HEK293 (cell line): ENCODE data around the gene SMIM5.

Experiments
- CTCF ChIA-PET: fragments of 350-600 bp; formaldehyde crosslinking; extraction: SDS; loops from one replicate; lab custom pipeline; 2021; ENCODE audit warnings: antibody characterized with exemption; lab: Yijun Ruan, JAX
- POLR2A ChIA-PET: fragments of 300-600 bp; formaldehyde crosslinking; extraction: SDS; loops from one replicate; lab custom pipeline; 2020; ENCODE audit warnings: antibody characterized with exemption, inconsistent platforms; lab: Yijun Ruan, JAX
- H3K27ac ChIP-seq: fragments of 200-500 bp; sonication (Bioruptor generic); 2 replicates; pipeline ENCODE4 v1.5.1; 2014; ENCODE audit warnings: low read depth, low read length, control low read depth, inconsistent platforms; ENCODE audit errors: extremely low read depth
- H3K36me3 ChIP-seq, 2 experiments: fragments of 200-500 bp in 1 of 2; sonication (Bioruptor generic) in 1 of 2; 1 replicate in 1 of 2; 2 replicates in 1 of 2; pipeline ENCODE4 v1.5.1; 2014 to 2017; ENCODE audit warnings: inconsistent platforms in 2 of 2, low read length in 2 of 2; ENCODE audit not compliant: control insufficient read depth in 2 of 2, insufficient read depth in 1 of 2
- H3K4me1 ChIP-seq: fragments of 200-500 bp; sonication (Bioruptor generic); 2 replicates; pipeline ENCODE4 v1.5.1; 2014; ENCODE audit warnings: mild to moderate bottlenecking, low read length, inconsistent platforms; ENCODE audit not compliant: control insufficient read depth, insufficient read depth
- H3K4me3 ChIP-seq: 2 replicates; pipeline ENCODE4 v1.5.1; 2011; ENCODE audit warnings: low read depth, mild to moderate bottlenecking, control low read depth, low read length, moderate library complexity
- H3K9me3 ChIP-seq: fragments of 200-500 bp; sonication (Bioruptor generic); 2 replicates; pipeline ENCODE4 v1.5.1; 2014; ENCODE audit warnings: low read depth, low read length, inconsistent platforms; ENCODE audit not compliant: control insufficient read depth, insufficient read depth
- GLIS2 ChIP-seq: fragments of 450-650 bp; formaldehyde crosslinking; IDR thresholded peaks from 2 replicates; pipeline ENCODE4 v1.5.1; 2016; ENCODE audit warnings: missing biosample characterization, missing genetic modification characterization
- IKZF3 ChIP-seq: fragments of 450-650 bp; IDR thresholded peaks from 2 replicates; pipeline ENCODE4 v1.5.0; 2018; ENCODE audit warnings: missing biosample characterization, mild to moderate bottlenecking, missing genetic modification characterization, moderate library complexity
- OSR2 ChIP-seq: fragments of 450-650 bp; formaldehyde crosslinking; IDR thresholded peaks from 2 replicates; pipeline ENCODE4 v1.5.1; 2016; ENCODE audit warnings: missing biosample characterization, missing genetic modification characterization
- PRDM4 ChIP-seq: fragments of 450-650 bp; formaldehyde crosslinking; IDR thresholded peaks from 2 replicates; pipeline ENCODE4 v1.5.1; 2017; ENCODE audit warnings: missing biosample characterization, missing genetic modification characterization
- TRIM28 ChIP-seq: IDR thresholded peaks from 2 replicates; pipeline ENCODE4 v1.6.1; 2011; ENCODE audit warnings: low read length, control low read depth, borderline replicate concordance
- YY1 ChIP-seq: fragments of 450-650 bp; formaldehyde crosslinking; IDR thresholded peaks from 2 replicates; pipeline ENCODE4 v1.5.1; 2018; ENCODE audit warnings: missing biosample characterization, missing genetic modification characterization
- ZBTB1 ChIP-seq: fragments of 450-650 bp; formaldehyde crosslinking; IDR thresholded peaks from 2 replicates; pipeline ENCODE4 v1.5.1; 2016; ENCODE audit warnings: missing biosample characterization, missing genetic modification characterization
- ZBTB26 ChIP-seq: fragments of 450-650 bp; formaldehyde crosslinking; optimal IDR thresholded peaks from 2 replicates; pipeline ENCODE3; 2016; ENCODE audit warnings: missing biosample characterization, mild to moderate bottlenecking, missing genetic modification characterization
- ZBTB48 ChIP-seq: fragments of 450-650 bp; formaldehyde crosslinking; IDR thresholded peaks from 2 replicates; pipeline ENCODE4 v1.5.1; 2016; ENCODE audit warnings: missing biosample characterization, missing genetic modification characterization
- ZNF121 ChIP-seq: fragments of 450-650 bp; formaldehyde crosslinking; IDR thresholded peaks from 2 replicates; pipeline ENCODE4 v1.5.1; 2016; ENCODE audit warnings: missing biosample characterization, missing genetic modification characterization
- ZNF23 ChIP-seq: fragments of 450-650 bp; formaldehyde crosslinking; IDR thresholded peaks from 2 replicates; pipeline ENCODE4 v1.5.1; 2016; ENCODE audit warnings: missing biosample characterization, missing genetic modification characterization, borderline replicate concordance
- ZNF280C ChIP-seq: fragments of 450-650 bp; formaldehyde crosslinking; IDR thresholded peaks from 2 replicates; pipeline ENCODE4 v1.5.1; 2016; ENCODE audit warnings: missing biosample characterization, missing genetic modification characterization
- ZNF514 ChIP-seq: fragments of 450-650 bp; formaldehyde crosslinking; IDR thresholded peaks from 2 replicates; pipeline ENCODE4 v1.5.1; 2016; ENCODE audit warnings: missing biosample characterization, missing genetic modification characterization
- ZNF521 ChIP-seq: fragments of 450-650 bp; formaldehyde crosslinking; IDR thresholded peaks from 2 replicates; pipeline ENCODE4 v1.5.1; 2017; ENCODE audit warnings: missing biosample characterization, mild to moderate bottlenecking, missing genetic modification characterization
- ZNF529 ChIP-seq: fragments of 450-650 bp; formaldehyde crosslinking; IDR thresholded peaks from 2 replicates; pipeline ENCODE4 v1.5.1; 2017; ENCODE audit warnings: missing genetic modification characterization, missing biosample characterization; ENCODE audit not compliant: insufficient replicate concordance
- ZNF548 ChIP-seq: fragments of 450-650 bp; formaldehyde crosslinking; IDR thresholded peaks from 2 replicates; pipeline ENCODE4 v1.5.1; 2016; ENCODE audit warnings: missing biosample characterization, missing genetic modification characterization
- ZNF561 ChIP-seq: fragments of 450-650 bp; IDR thresholded peaks from 2 replicates; pipeline ENCODE4 v1.5.1; 2018; ENCODE audit warnings: missing biosample characterization, missing genetic modification characterization, borderline replicate concordance
- ZNF600 ChIP-seq: fragments of 450-650 bp; formaldehyde crosslinking; IDR thresholded peaks from 2 replicates; pipeline ENCODE4 v1.5.1; 2016; ENCODE audit warnings: missing biosample characterization, missing genetic modification characterization
- ZNF645 ChIP-seq: fragments of 450-650 bp; formaldehyde crosslinking; IDR thresholded peaks from 2 replicates; pipeline ENCODE4; 2016; ENCODE audit warnings: missing biosample characterization, missing genetic modification characterization
- TF ChIP-seq, protein P1 (sequence below): fragments of 450-650 bp; formaldehyde crosslinking; IDR thresholded peaks from 2 replicates; pipeline ENCODE4 v1.5.1; 2016; ENCODE audit warnings: missing biosample characterization, missing genetic modification characterization
- TF ChIP-seq, protein P2 (sequence below): fragments of 450-650 bp; formaldehyde crosslinking; IDR thresholded peaks from 2 replicates; pipeline ENCODE4 v1.5.1; 2016; ENCODE audit warnings: missing biosample characterization, missing genetic modification characterization
- TF ChIP-seq, protein P3 (sequence below): fragments of 450-650 bp; formaldehyde crosslinking; IDR thresholded peaks from 2 replicates; pipeline ENCODE4 v1.5.1; 2017; ENCODE audit warnings: missing biosample characterization, missing genetic modification characterization
- TF ChIP-seq, protein P4 (sequence below): fragments of 450-650 bp; formaldehyde crosslinking; IDR thresholded peaks from 2 replicates; pipeline ENCODE4 v1.5.1; 2016; ENCODE audit warnings: missing biosample characterization, missing genetic modification characterization

Gene SMIM5

DNA sequence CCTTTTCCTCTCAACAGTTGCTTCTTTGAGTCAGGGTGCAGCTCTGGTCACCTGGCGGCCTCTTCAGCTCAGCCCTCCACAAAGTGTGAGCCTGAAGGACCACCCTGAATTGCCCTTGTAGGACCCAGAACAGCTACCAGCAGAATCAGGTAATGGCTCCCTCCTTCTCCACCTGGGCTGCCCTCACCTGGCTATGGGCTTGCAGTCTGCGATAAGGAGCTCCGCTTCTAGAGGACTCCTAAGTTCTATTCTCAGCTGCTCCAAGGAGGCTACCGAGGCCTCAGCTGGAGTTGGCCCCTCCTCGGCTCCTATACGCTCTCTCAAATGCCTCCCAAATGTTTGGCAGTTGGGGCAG lies 13.4 kb downstream of the SMIM5 start:
- CTCF ChIA-PET = interaction anchor here (2.2 to 22.8 kb wide), 4 partner anchors 15 to 103 kb away, joined by 6 to 410 read pairs (median 17); partner anchors contain the start of gene SMIM5
- Histone ChIP-seq H3K4me1 (no peaks in the 10 kb centered on the region), H3K27ac (no peak overlapping the region), H3K4me3 (no peak overlapping the region), H3K36me3 (peaks cover 19 to 74% of the 10 kb centered on the region in 2 experiments), H3K9me3 (no peaks in the 10 kb centered on the region)
- POLR2A ChIA-PET = no interaction called here
- TF ChIP-seq IKZF3 (tag by site-specific recombination) (no peak), OSR2 (tag by site-specific recombination) (no peak), ZBTB48 (tag by site-specific recombination) (no peak), ZNF121 (tag by site-specific recombination) (no peak), ZNF645 (tag by site-specific recombination) (no peak), ZNF548 (tag by site-specific recombination) (no peak), ZNF23 (tag by site-specific recombination) (no peak), ZNF514 (no peak), ZNF521 (tag by site-specific recombination) (no peak), ZNF561 (tag by site-specific recombination) (no peak), GLIS2 (no peak), PRDM4 (tag by site-specific recombination) (no peak), ZNF280C (tag by site-specific recombination) (no peak), ZNF600 (tag by site-specific recombination) (no peak)
- TF ChIP-seq, protein P1, sequence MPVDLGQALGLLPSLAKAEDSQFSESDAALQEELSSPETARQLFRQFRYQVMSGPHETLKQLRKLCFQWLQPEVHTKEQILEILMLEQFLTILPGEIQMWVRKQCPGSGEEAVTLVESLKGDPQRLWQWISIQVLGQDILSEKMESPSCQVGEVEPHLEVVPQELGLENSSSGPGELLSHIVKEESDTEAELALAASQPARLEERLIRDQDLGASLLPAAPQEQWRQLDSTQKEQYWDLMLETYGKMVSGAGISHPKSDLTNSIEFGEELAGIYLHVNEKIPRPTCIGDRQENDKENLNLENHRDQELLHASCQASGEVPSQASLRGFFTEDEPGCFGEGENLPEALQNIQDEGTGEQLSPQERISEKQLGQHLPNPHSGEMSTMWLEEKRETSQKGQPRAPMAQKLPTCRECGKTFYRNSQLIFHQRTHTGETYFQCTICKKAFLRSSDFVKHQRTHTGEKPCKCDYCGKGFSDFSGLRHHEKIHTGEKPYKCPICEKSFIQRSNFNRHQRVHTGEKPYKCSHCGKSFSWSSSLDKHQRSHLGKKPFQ (tag by site-specific recombination) = no peak
- TF ChIP-seq, protein P2, sequence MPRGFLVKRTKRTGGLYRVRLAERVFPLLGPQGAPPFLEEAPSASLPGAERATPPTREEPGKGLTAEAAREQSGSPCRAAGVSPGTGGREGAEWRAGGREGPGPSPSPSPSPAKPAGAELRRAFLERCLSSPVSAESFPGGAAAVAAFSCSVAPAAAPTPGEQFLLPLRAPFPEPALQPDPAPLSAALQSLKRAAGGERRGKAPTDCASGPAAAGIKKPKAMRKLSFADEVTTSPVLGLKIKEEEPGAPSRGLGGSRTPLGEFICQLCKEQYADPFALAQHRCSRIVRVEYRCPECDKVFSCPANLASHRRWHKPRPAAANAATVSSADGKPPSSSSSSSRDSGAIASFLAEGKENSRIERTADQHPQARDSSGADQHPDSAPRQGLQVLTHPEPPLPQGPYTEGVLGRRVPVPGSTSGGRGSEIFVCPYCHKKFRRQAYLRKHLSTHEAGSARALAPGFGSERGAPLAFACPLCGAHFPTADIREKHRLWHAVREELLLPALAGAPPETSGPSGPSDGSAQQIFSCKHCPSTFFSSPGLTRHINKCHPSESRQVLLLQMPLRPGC (tag by site-specific recombination) = no peak
- TF ChIP-seq, all 188 proteins: peak for 0

DNA sequence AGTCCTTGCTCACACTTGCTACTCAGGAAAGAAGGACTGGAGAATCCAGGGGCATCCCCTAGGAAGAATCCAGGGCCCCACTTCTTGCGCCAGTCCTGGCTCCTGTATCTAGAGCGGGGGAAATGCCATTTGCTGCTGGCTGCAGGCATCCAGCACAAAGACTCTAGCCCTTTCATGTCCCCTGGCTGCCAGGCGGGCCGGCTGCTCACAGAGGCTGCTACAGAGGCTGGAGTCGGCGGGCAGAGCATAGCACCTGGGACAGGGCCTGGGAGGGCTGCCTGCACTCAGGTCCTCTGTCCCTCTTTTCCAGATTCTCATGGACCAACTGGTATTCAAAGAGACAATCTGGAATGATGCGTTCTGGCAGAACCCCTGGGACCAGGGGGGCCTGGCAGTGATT lies 13.8 kb downstream of the SMIM5 start:
- peaks cover 23 to 75% of the 10 kb centered on the region in 2 experiments for H3K36me3 ChIP-seq
- TF ChIP-seq YY1 (tag by site-specific recombination) (no peak), ZBTB1 (no peak), ZNF529 (tag by site-specific recombination) (no peak), ZBTB26 (tag by site-specific recombination) (no peak), TRIM28 (no peak)
- TF ChIP-seq, protein P3, sequence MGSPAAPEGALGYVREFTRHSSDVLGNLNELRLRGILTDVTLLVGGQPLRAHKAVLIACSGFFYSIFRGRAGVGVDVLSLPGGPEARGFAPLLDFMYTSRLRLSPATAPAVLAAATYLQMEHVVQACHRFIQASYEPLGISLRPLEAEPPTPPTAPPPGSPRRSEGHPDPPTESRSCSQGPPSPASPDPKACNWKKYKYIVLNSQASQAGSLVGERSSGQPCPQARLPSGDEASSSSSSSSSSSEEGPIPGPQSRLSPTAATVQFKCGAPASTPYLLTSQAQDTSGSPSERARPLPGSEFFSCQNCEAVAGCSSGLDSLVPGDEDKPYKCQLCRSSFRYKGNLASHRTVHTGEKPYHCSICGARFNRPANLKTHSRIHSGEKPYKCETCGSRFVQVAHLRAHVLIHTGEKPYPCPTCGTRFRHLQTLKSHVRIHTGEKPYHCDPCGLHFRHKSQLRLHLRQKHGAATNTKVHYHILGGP (tag by site-specific recombination) = no peak
- TF ChIP-seq, protein P4, sequence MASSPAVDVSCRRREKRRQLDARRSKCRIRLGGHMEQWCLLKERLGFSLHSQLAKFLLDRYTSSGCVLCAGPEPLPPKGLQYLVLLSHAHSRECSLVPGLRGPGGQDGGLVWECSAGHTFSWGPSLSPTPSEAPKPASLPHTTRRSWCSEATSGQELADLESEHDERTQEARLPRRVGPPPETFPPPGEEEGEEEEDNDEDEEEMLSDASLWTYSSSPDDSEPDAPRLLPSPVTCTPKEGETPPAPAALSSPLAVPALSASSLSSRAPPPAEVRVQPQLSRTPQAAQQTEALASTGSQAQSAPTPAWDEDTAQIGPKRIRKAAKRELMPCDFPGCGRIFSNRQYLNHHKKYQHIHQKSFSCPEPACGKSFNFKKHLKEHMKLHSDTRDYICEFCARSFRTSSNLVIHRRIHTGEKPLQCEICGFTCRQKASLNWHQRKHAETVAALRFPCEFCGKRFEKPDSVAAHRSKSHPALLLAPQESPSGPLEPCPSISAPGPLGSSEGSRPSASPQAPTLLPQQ (tag by site-specific recombination) = no peak

More for the DNA sequence above, 13.8 kb downstream of the SMIM5 start:
- CTCF ChIA-PET = interaction anchor here (0.7 to 22.8 kb wide), 5 partner anchors 16 to 103 kb away, joined by 3 to 410 read pairs (median 4); partner anchors contain the start of gene SMIM5
- Histone ChIP-seq H3K4me3 (no peak overlapping the region), H3K27ac (no peak overlapping the region), H3K4me1 (no peaks in the 10 kb centered on the region), H3K9me3 (no peaks in the 10 kb centered on the region)
- POLR2A ChIA-PET = no interaction called here
